Measurements from ENCODE around the gene LDLRAD4.

LDLRAD4 gene

DNA sequence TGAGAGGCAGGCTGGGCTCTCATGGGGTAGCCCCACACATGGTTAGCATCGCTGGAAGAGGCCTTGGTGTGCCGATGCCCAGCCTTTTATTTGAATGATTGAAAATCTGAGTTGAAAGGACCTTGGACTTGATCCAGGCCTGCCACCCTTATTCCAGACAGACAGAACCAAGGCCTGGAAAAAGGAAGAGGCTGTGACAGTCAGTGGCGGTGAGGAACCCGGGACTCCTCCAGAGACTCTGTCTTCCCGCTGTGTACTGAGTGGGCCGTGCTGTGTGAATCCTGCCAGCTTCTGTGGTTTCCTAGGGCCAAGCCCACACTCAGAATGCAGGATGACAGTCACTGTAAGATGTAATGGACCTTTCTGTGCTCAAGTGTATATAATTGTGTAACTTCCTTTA, 218.5 kb downstream of the LDLRAD4 start:
- in situ Hi-C loops (cut with HindIII; ENCODE audit: low sequenced_read_pairs): no loop called here
- TF ChIP-seq CTCF (IDR thresholded peaks at IDR 0.05; ENCODE audit: low read depth, low read length, missing control alignments): no peak
- H3K4me3 ChIP-seq (ENCODE audit: low read depth, low read length): no peak overlapping the region
- DNase-seq (ENCODE audit: low read depth): no peak

- in situ Hi-C loops (cut with HindIII; ENCODE audit: low sequenced_read_pairs): no loop called here
- H3K4me3 ChIP-seq (ENCODE audit: low read depth, low read length): no peak overlapping the region
- TF ChIP-seq CTCF (IDR thresholded peaks at IDR 0.05; ENCODE audit: low read depth, low read length, missing control alignments): no peak
- no peak for DNase-seq (ENCODE audit: low read depth)
These were observed 219.4 kb downstream of the LDLRAD4 start for GRCh38 chr18:13437796-13438506.

GRCh38 chr18:13438507-13439056, 220.0 kb downstream of the LDLRAD4 start:
- no peak overlapping the region for H3K4me3 ChIP-seq (ENCODE audit: low read depth, low read length)
- in situ Hi-C loops (cut with HindIII; ENCODE audit: low sequenced_read_pairs): no loop called here
- DNase-seq (ENCODE audit: low read depth): no peak
- TF ChIP-seq CTCF (IDR thresholded peaks at IDR 0.05; ENCODE audit: low read depth, low read length, missing control alignments): no peak

DNA sequence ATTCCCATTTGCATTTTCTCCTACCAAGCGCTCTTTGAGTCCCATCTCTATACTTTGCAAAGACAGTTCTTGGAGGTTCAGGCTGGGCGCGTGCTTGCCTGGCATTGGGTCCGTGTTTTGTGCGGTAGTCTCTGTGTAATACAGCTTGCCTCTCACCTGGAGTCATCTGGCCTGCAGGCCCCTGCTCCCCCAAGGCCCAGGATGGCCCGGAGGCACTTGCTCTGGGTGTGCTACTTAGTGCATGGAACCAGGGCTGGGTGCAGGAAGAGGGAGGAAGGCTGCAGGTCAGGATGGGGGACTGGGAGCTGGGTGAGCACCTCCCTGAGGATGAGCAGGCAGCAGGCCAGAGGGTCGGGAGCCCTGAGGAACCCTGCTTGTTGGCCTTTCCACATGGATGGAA, 220.9 kb downstream of the LDLRAD4 start:
- TF ChIP-seq CTCF (IDR thresholded peaks at IDR 0.05; ENCODE audit: low read depth, low read length, missing control alignments): no peak
- H3K4me3 ChIP-seq (ENCODE audit: low read depth, low read length): no peak overlapping the region
- in situ Hi-C loops (cut with HindIII; ENCODE audit: low sequenced_read_pairs): no loop called here
- no peak for DNase-seq (ENCODE audit: low read depth)

DNA sequence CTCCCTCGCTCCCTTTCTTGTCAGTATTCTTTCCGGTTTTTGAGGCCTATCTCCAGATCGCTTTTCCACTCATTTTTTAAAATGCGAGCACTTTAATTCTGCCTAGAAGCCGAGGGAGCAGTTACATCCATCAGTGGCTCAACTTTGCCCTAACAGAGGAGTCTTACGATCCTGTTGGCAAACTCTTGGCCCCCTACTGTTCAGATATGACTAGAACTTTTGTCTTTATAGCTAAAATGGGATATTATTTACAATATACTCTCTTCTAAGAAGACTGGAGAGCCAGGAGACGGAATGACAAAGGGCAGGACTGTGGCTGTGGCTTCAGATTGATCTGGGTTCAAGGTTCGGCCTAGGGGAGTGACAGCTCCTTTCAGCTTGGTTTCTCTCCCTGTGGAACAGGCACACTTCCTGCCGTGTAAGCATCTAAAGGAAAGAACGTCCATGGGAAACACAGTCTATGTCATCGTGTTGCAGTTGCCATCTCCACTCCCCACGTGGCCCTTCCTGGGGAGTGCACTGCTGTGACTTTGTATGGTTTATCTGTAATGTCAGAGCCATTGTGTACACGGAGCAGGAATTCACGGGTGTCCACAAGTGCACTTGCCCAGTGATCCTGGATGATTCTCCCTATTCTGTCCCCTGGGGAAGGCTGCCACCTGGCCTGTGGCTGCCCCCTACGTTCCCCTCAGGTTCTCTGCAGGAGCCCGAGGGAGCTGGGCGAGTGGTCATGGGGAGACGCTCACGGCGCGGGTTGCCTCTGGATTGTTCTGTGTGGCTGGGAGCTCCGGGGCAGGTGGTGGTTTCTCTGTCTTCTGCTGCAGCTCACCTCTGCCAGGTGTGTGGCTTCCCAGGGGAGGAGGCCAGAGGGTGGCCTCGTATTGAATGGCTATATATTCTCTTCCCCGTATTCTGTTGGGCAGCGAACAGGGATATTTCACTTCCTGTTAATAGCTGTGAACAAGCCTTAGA, 222.0 kb downstream of the LDLRAD4 start:
- no peak for TF ChIP-seq CTCF (IDR thresholded peaks at IDR 0.05; ENCODE audit: low read depth, low read length, missing control alignments)
- no peak overlapping the region for H3K4me3 ChIP-seq (ENCODE audit: low read depth, low read length)
- in situ Hi-C loops (cut with HindIII; ENCODE audit: low sequenced_read_pairs): no loop called here
- no peak for DNase-seq (ENCODE audit: low read depth)

DNA sequence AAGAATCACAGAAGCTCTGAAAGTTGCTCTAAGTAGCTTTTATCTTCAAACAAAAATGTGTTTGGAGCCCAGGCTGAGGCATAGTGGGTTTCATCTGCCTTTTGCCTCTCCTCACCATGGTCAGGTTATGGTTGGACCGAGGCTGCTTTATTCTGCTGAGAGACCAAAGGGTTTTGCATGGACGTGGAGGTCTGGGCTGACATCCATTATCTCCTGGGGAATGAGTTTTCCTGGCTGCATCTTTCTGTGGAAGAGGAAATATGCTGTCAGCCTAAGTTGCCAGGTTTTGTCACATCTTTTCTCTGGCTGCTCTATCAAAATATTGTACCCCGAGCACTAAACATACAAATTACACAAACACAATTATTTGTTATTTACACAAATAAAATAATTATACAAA, 223.2 kb downstream of the LDLRAD4 start:
- no peak for TF ChIP-seq CTCF (IDR thresholded peaks at IDR 0.05; ENCODE audit: low read depth, low read length, missing control alignments)
- in situ Hi-C loops (cut with HindIII; ENCODE audit: low sequenced_read_pairs): no loop called here
- DNase-seq (ENCODE audit: low read depth): no peak
- H3K4me3 ChIP-seq (ENCODE audit: low read depth, low read length): no peak overlapping the region

Measured in astrocyte of the cerebellum (primary cell).